Myocyte (in vitro differentiated cells): ENCODE measurements around the gene TMOD1. TPM values are rescaled to one million over a fixed set of nuclear protein-coding genes. Genes with fewer than 3 reads are reported as not detected.

Experiments used
- DNase-seq: peaks from one replicate; pipeline ENCODE4 v3.0.0-alpha.2; 2012; ENCODE audit warnings: low read depth
- total RNA-seq: library from RNA; depleted of rRNA; stranded (reverse); fragments of >200 nt; gene quantifications from 2 replicates; pipeline ENCODE4 v1.2.3, GENCODE V29; 2014

Gene TMOD1
- total RNA-seq, 1 donor from 2014 or later: 60.3 TPM

- DNase-seq: no peak
Observed at GRCh38 chr9:97543561-97543960, 42.1 kb downstream of the TMOD1 start.

GRCh38 chr9:97545486-97545885 lies 44.0 kb downstream of the TMOD1 start:
- DNase-seq: no peak

GRCh38 chr9:97547098-97547829 lies 45.8 kb downstream of the TMOD1 start:
- no peak for DNase-seq

GRCh38 chr9:97548379-97548778 lies 46.9 kb downstream of the TMOD1 start:
- no peak for DNase-seq

- no peak for DNase-seq
Observed at GRCh38 chr9:97548819-97549540, 47.5 kb downstream of the TMOD1 start.

GRCh38 chr9:97550386-97550785 lies 48.9 kb downstream of the TMOD1 start:
- DNase-seq: no peak

GRCh38 chr9:97551308-97551707 lies 49.8 kb downstream of the TMOD1 start:
- no peak for DNase-seq

- DNase-seq: no peak
Observed at GRCh38 chr9:97553141-97553540, 51.7 kb downstream of the TMOD1 start.

GRCh38 chr9:97553841-97554240 lies 52.4 kb downstream of the TMOD1 start:
- no peak for DNase-seq

GRCh38 chr9:97554566-97555075 lies 53.2 kb downstream of the TMOD1 start:
- DNase-seq: no peak

- no peak for DNase-seq
Observed at GRCh38 chr9:97555164-97555563, 53.7 kb downstream of the TMOD1 start.

GRCh38 chr9:97556036-97556720 lies 54.7 kb downstream of the TMOD1 start:
- peak; percentile 54 for DNase-seq

- DNase-seq: no peak
Observed at GRCh38 chr9:97556721-97557605, 55.5 kb downstream of the TMOD1 start.

GRCh38 chr9:97557606-97558095 lies 56.2 kb downstream of the TMOD1 start:
- peak; percentile 34 for DNase-seq

GRCh38 chr9:97558701-97559101 lies 57.2 kb downstream of the TMOD1 start:
- no peak for DNase-seq

GRCh38 chr9:97559111-97559514 lies 57.6 kb downstream of the TMOD1 start:
- peak; percentile 85 for DNase-seq

- DNase-seq: no peak
Observed at GRCh38 chr9:97560154-97560553, 58.7 kb downstream of the TMOD1 start.

GRCh38 chr9:97560851-97561250 lies 59.4 kb downstream of the TMOD1 start:
- DNase-seq: peak; percentile 58

- no peak for DNase-seq
Observed at GRCh38 chr9:97561501-97561900, 60.0 kb downstream of the TMOD1 start.

- DNase-seq: no peak
Observed at GRCh38 chr9:97562542-97562941, 61.1 kb downstream of the TMOD1 start.
